Osteoblast (primary cell): ENCODE data around the gene CDKAL1. TPM values are rescaled to one million over a fixed set of nuclear protein-coding genes. Genes with fewer than 3 reads are reported as not detected.

Source experiments
- DNase-seq: peaks from one replicate; pipeline ENCODE4 v3.0.0; 2011; ENCODE audit warnings: low spot score, mixed read lengths; ENCODE audit not compliant: insufficient read length; ENCODE audit errors: missing footprints
- H2AFZ ChIP-seq: 2 replicates; pipeline ENCODE4 v1.6.0; 2011; ENCODE audit warnings: mild to moderate bottlenecking, low read length
- H3K27ac ChIP-seq: 2 replicates; pipeline ENCODE4 v1.5.1; 2011; ENCODE audit warnings: mild to moderate bottlenecking, low read depth, low read length, moderate library complexity
- H3K27me3 ChIP-seq: 2 replicates; pipeline ENCODE4 v1.6.0; 2012; ENCODE audit warnings: mild to moderate bottlenecking, control low read depth, inconsistent platforms, low read length, moderate library complexity; ENCODE audit not compliant: insufficient read depth
- H3K36me3 ChIP-seq: 2 replicates; pipeline ENCODE4 v1.5.1; 2011; ENCODE audit warnings: mild to moderate bottlenecking, low read length, control low read depth, moderate library complexity; ENCODE audit not compliant: insufficient read depth
- H3K4me1 ChIP-seq: 2 replicates; pipeline ENCODE4 v1.5.1; 2011; ENCODE audit warnings: mild to moderate bottlenecking, low read length, control low read depth, moderate library complexity; ENCODE audit not compliant: insufficient read depth
- H3K4me2 ChIP-seq: 2 replicates; pipeline ENCODE4 v1.6.0; 2011; ENCODE audit warnings: mild to moderate bottlenecking, low read length; ENCODE audit not compliant: insufficient read depth
- H3K4me3 ChIP-seq: fragments of 200-600 bp; sonication (generic); 3 replicates; pipeline ENCODE4 v1.5.1; 2012; ENCODE audit warnings: mild to moderate bottlenecking, low read length, inconsistent platforms; ENCODE audit not compliant: insufficient read depth
- H3K79me2 ChIP-seq: 2 replicates; pipeline ENCODE4 v1.6.0; 2012; ENCODE audit warnings: mild to moderate bottlenecking, low read length, control low read depth, inconsistent platforms; ENCODE audit not compliant: insufficient read depth
- H3K9me3 ChIP-seq: 2 replicates; pipeline ENCODE4 v1.5.1; 2011; ENCODE audit warnings: low read depth, low read length, control low read depth
- H4K20me1 ChIP-seq: 2 replicates; pipeline ENCODE4 v1.6.0; 2012; ENCODE audit warnings: mild to moderate bottlenecking, low read length, control low read depth; ENCODE audit not compliant: insufficient read depth
- total RNA-seq: library from RNA; depleted of rRNA; stranded (reverse); fragments of >200 nt; gene quantifications from 2 replicates; pipeline ENCODE4 v1.2.3, GENCODE V29; 2012
- TF ChIP-seq, protein P1 (sequence below): IDR thresholded peaks from 2 replicates; pipeline ENCODE4 v1.5.1; 2011; ENCODE audit warnings: mild to moderate bottlenecking, low read depth, low read length, moderate library complexity; ENCODE audit errors: extremely low read depth

The CDKAL1 gene
- total RNA-seq, 1 donor, result 18.5 TPM

DNA sequence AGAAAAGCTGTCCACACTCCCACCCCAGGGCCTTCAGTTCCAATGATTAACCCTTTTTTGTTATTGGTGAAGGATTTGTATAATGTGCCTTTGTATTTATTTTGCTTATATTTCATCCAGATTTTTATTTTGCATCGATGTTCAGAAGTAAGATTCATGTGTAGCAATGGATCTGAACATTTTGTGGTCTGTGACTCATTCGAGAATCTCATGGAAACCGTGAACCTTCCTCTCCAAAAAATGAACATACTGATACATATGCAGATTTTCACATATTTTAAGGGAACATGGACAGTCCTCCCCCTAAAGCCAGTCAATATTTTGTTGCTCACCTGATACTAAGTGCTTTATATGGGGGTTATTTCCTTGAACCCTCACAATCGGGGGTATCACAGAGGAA, 637.5 kb downstream of the CDKAL1 start:
- H3K4me1 ChIP-seq, result no peaks in the 10 kb centered on the region
- no peaks in the 10 kb centered on the region for H3K27me3 ChIP-seq
- no peaks in the 10 kb centered on the region for H3K9me3 ChIP-seq
- no peak overlapping the region for H3K27ac ChIP-seq
- TF ChIP-seq, protein P1, sequence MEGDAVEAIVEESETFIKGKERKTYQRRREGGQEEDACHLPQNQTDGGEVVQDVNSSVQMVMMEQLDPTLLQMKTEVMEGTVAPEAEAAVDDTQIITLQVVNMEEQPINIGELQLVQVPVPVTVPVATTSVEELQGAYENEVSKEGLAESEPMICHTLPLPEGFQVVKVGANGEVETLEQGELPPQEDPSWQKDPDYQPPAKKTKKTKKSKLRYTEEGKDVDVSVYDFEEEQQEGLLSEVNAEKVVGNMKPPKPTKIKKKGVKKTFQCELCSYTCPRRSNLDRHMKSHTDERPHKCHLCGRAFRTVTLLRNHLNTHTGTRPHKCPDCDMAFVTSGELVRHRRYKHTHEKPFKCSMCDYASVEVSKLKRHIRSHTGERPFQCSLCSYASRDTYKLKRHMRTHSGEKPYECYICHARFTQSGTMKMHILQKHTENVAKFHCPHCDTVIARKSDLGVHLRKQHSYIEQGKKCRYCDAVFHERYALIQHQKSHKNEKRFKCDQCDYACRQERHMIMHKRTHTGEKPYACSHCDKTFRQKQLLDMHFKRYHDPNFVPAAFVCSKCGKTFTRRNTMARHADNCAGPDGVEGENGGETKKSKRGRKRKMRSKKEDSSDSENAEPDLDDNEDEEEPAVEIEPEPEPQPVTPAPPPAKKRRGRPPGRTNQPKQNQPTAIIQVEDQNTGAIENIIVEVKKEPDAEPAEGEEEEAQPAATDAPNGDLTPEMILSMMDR, result no peak
- H3K4me2 ChIP-seq, result no peak overlapping the region
- H2AFZ ChIP-seq, result no peak overlapping the region
- DNase-seq, result no peak
- H3K4me3 ChIP-seq, result no peak overlapping the region
- H4K20me1 ChIP-seq, result no peaks in the 10 kb centered on the region
- H3K36me3 ChIP-seq, result no peaks in the 10 kb centered on the region
- H3K79me2 ChIP-seq, result no peaks in the 10 kb centered on the region

- TF ChIP-seq, protein P1, result no peak
- H3K9me3 ChIP-seq, result no peaks in the 10 kb centered on the region
- no peak overlapping the region for H3K4me3 ChIP-seq
- no peaks in the 10 kb centered on the region for H3K4me1 ChIP-seq
- H2AFZ ChIP-seq, result no peak overlapping the region
- H3K27ac ChIP-seq, result no peak overlapping the region
- no peaks in the 10 kb centered on the region for H3K27me3 ChIP-seq
- H3K4me2 ChIP-seq, result no peak overlapping the region
- no peaks in the 10 kb centered on the region for H3K79me2 ChIP-seq
- DNase-seq, result no peak
- no peaks in the 10 kb centered on the region for H4K20me1 ChIP-seq
- H3K36me3 ChIP-seq, result no peaks in the 10 kb centered on the region
Observed at GRCh38 chr6:21173031-21173430, 638.8 kb downstream of the CDKAL1 start.

- Histone ChIP-seq H3K4me3 (no peak overlapping the region), H3K79me2 (no peaks in the 10 kb centered on the region), H3K9me3 (no peaks in the 10 kb centered on the region), H3K36me3 (no peaks in the 10 kb centered on the region), H4K20me1 (no peaks in the 10 kb centered on the region), H3K4me1 (no peaks in the 10 kb centered on the region), H3K27ac (no peak overlapping the region), H2AFZ (no peak overlapping the region), H3K27me3 (no peaks in the 10 kb centered on the region), H3K4me2 (no peak overlapping the region)
- TF ChIP-seq, protein P1, result no peak
- DNase-seq, result no peak
Observed at GRCh38 chr6:21173678-21174077, 639.4 kb downstream of the CDKAL1 start.

DNA sequence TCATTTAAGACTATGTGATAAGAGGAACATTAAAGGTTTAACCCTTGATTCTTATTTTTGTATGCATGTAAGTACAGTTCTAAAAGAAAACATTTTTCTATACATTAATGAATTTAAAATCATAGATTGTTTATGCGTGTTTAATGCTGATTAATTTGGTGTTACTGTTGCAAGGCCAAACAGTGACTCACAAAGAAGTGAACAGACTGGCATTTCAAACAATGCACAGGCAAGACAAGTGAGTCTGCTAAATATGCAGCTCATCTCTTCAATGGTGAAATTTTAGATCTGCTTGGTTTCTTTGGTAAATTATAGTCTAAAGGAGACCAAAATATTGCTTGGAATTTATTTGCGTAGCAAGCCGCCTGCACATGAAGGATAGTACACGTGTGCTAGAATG, 641.9 kb downstream of the CDKAL1 start:
- TF ChIP-seq, protein P1, result no peak
- no peak overlapping the region for H3K4me2 ChIP-seq
- H3K4me1 ChIP-seq, result no peaks in the 10 kb centered on the region
- H3K9me3 ChIP-seq, result no peaks in the 10 kb centered on the region
- no peaks in the 10 kb centered on the region for H3K27me3 ChIP-seq
- no peaks in the 10 kb centered on the region for H3K79me2 ChIP-seq
- H4K20me1 ChIP-seq, result no peaks in the 10 kb centered on the region
- H2AFZ ChIP-seq, result no peak overlapping the region
- DNase-seq, result no peak
- H3K4me3 ChIP-seq, result no peak overlapping the region
- H3K36me3 ChIP-seq, result no peaks in the 10 kb centered on the region
- H3K27ac ChIP-seq, result no peak overlapping the region
